Measurements from ENCODE around the gene ADCY6. TPM values are rescaled to one million over a fixed set of nuclear protein-coding genes. Genes with fewer than 3 reads are reported as not detected.

ADCY6 gene
- total and polyA plus RNA-seq, 4 donors, result 4.3 to 30.5 (median 10.5) TPM

DNA sequence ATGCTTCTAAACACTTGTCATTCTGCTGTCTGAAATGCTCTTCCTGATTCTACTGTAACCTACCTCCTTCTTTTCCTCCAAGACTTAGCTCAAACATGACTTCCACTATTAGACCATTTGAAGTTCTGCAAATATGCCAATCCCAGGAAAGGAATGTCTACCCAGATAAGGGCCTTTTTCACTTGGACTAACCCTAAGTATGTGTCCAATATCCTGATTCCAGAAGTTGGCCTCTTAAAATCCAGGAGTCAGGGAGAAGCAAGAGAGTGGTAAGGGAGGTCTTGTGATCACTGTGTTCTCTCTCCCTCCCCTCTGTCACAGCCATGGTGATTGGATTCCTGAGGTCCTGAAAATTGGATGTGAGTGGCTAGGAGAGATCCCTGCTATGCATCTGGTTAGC is 30.2 kb downstream of the ADCY6 start:
- Histone ChIP-seq H3K9ac (ENCODE audit: low read depth in 1 of 2, low read length in 2 of 2) (no peak overlapping the region), H3K4me3 (ENCODE audit: low read depth in 1 of 3, low read length in 3 of 3) (no peak overlapping the region), H3K27ac (ENCODE audit: low read depth in 1 of 2, low read length in 2 of 2) (no peak overlapping the region), H3K27me3 (ENCODE audit: control insufficient read depth in 4 of 4, insufficient read depth in 4 of 4, low read length in 3 of 4) (no peaks in the 10 kb centered on the region), H3K36me3 (ENCODE audit: control insufficient read depth in 4 of 4, insufficient read depth in 3 of 4, low read depth in 1 of 4, low read length in 3 of 4) (no peaks in the 10 kb centered on the region), H3K9me3 (ENCODE audit: control insufficient read depth in 4 of 4, low read length in 3 of 4) (no peaks in the 10 kb centered on the region), H3K4me1 (ENCODE audit: control insufficient read depth in 4 of 4, insufficient read depth in 4 of 4, low read length in 3 of 4) (no peaks in the 10 kb centered on the region)
- TF ChIP-seq HNF4A (conservative IDR thresholded peaks at IDR 0.05), result no peak
- no peak for TF ChIP-seq FOXA1 (IDR thresholded peaks at IDR 0.05)
- no peak for TF ChIP-seq TAF1 (conservative IDR thresholded peaks at IDR 0.05)
- TF ChIP-seq EGR1 (IDR thresholded peaks at IDR 0.05; ENCODE audit: low read depth in 2 of 2), result no peak
- no peak for TF ChIP-seq GABPA (IDR thresholded peaks at IDR 0.05 in 1 of 2, conservative IDR thresholded peaks at IDR 0.05 in 1 of 2)
- TF ChIP-seq CTCF (IDR thresholded peaks at IDR 0.05; ENCODE audit: low read depth, low read length, missing input control), result no peak
- no peak for TF ChIP-seq RXRA (IDR thresholded peaks at IDR 0.05)
- no peak for DNase-seq (ENCODE audit: low spot score)

DNA sequence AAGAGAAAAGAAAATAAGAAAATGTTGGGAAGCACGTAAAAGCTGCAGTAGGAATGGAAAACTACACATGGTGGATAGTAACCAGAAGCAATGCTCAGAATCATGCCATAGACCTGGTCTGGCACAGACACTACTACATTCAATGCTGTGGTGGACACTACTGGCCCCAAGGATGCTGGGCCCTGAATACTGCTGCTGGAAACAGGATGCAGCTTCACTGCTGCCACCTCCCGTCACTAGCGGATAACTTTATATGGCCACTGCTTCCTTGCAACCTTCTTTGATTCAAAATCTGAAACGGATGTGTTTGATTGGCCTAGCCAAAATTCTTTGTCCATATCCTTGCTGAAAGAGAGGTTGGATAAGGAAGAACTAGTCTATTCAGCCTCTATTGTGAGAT is 30.7 kb downstream of the ADCY6 start:
- no peak for TF ChIP-seq RAD21 (IDR thresholded peaks at IDR 0.05)
- TF ChIP-seq TAF1 (conservative IDR thresholded peaks at IDR 0.05), result no peak
- no peak for TF ChIP-seq EGR1 (IDR thresholded peaks at IDR 0.05; ENCODE audit: low read depth in 2 of 2)
- no peak for TF ChIP-seq FOXA2 (IDR thresholded peaks at IDR 0.05)
- no peak for TF ChIP-seq YY1 (IDR thresholded peaks at IDR 0.05)
- TF ChIP-seq FOXA1 (IDR thresholded peaks at IDR 0.05), result no peak
- no peak for TF ChIP-seq HNF4A (conservative IDR thresholded peaks at IDR 0.05)
- TF ChIP-seq, protein P1, sequence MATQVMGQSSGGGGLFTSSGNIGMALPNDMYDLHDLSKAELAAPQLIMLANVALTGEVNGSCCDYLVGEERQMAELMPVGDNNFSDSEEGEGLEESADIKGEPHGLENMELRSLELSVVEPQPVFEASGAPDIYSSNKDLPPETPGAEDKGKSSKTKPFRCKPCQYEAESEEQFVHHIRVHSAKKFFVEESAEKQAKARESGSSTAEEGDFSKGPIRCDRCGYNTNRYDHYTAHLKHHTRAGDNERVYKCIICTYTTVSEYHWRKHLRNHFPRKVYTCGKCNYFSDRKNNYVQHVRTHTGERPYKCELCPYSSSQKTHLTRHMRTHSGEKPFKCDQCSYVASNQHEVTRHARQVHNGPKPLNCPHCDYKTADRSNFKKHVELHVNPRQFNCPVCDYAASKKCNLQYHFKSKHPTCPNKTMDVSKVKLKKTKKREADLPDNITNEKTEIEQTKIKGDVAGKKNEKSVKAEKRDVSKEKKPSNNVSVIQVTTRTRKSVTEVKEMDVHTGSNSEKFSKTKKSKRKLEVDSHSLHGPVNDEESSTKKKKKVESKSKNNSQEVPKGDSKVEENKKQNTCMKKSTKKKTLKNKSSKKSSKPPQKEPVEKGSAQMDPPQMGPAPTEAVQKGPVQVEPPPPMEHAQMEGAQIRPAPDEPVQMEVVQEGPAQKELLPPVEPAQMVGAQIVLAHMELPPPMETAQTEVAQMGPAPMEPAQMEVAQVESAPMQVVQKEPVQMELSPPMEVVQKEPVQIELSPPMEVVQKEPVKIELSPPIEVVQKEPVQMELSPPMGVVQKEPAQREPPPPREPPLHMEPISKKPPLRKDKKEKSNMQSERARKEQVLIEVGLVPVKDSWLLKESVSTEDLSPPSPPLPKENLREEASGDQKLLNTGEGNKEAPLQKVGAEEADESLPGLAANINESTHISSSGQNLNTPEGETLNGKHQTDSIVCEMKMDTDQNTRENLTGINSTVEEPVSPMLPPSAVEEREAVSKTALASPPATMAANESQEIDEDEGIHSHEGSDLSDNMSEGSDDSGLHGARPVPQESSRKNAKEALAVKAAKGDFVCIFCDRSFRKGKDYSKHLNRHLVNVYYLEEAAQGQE (IDR thresholded peaks at IDR 0.05), result no peak
- no peak for TF ChIP-seq JUND (IDR thresholded peaks at IDR 0.05)
- TF ChIP-seq, protein P2, sequence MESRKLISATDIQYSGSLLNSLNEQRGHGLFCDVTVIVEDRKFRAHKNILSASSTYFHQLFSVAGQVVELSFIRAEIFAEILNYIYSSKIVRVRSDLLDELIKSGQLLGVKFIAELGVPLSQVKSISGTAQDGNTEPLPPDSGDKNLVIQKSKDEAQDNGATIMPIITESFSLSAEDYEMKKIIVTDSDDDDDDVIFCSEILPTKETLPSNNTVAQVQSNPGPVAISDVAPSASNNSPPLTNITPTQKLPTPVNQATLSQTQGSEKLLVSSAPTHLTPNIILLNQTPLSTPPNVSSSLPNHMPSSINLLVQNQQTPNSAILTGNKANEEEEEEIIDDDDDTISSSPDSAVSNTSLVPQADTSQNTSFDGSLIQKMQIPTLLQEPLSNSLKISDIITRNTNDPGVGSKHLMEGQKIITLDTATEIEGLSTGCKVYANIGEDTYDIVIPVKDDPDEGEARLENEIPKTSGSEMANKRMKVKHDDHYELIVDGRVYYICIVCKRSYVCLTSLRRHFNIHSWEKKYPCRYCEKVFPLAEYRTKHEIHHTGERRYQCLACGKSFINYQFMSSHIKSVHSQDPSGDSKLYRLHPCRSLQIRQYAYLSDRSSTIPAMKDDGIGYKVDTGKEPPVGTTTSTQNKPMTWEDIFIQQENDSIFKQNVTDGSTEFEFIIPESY (IDR thresholded peaks at IDR 0.05), result no peak
- no peak for TF ChIP-seq ATF3 (IDR thresholded peaks at IDR 0.05)
- no peak for TF ChIP-seq SP1 (IDR thresholded peaks at IDR 0.05)
- TF ChIP-seq NR2F2 (IDR thresholded peaks at IDR 0.05), result no peak
- TF ChIP-seq MAX (IDR thresholded peaks at IDR 0.05), result no peak
- TF ChIP-seq RXRA (IDR thresholded peaks at IDR 0.05), result no peak
- TF ChIP-seq HNF4G (IDR thresholded peaks at IDR 0.05), result no peak
- TF ChIP-seq CTCF (IDR thresholded peaks at IDR 0.05; ENCODE audit: low read depth, low read length, missing input control), result no peak
- WGBS, result 72% methylated on average over 4 of the region's 4 CpGs
- H3K4me1 ChIP-seq (ENCODE audit: control insufficient read depth in 4 of 4, insufficient read depth in 4 of 4, low read length in 3 of 4), result no peaks in the 10 kb centered on the region
- no peaks in the 10 kb centered on the region for H3K36me3 ChIP-seq (ENCODE audit: control insufficient read depth in 4 of 4, insufficient read depth in 3 of 4, low read depth in 1 of 4, low read length in 3 of 4)
- no peak for DNase-seq (ENCODE audit: low spot score)
- no peaks in the 10 kb centered on the region for H3K27me3 ChIP-seq (ENCODE audit: control insufficient read depth in 4 of 4, insufficient read depth in 4 of 4, low read length in 3 of 4)
- no peaks in the 10 kb centered on the region for H3K9me3 ChIP-seq (ENCODE audit: control insufficient read depth in 4 of 4, low read length in 3 of 4)
- no peak overlapping the region for H3K4me3 ChIP-seq (ENCODE audit: low read depth in 1 of 3, low read length in 3 of 3)
- no peak overlapping the region for H3K27ac ChIP-seq (ENCODE audit: low read depth in 1 of 2, low read length in 2 of 2)
- no peak overlapping the region for H3K9ac ChIP-seq (ENCODE audit: low read depth in 1 of 2, low read length in 2 of 2)

All from liver (tissue), 9 donors.